Body of pancreas (tissue), 4 donors: ENCODE results near the gene INTS13.

ENCODE experiments used
- POLR2A ChIP-seq, 3 donors: fragments of 450-650 bp; IDR thresholded peaks; one replicate each; pipeline ENCODE4 v1.6.1; 2016; ENCODE audit warnings: antibody characterized with exemption in 3 of 3, mild to moderate bottlenecking in 2 of 3
- TF ChIP-seq, protein P1 (sequence below), 7 experiments: fragments of 450-650 bp in 4 of 7; fragments of 200-600 bp in 3 of 7; sonication (generic) in 3 of 7; IDR thresholded peaks; one replicate each; pipeline ENCODE4 v1.5.1; 2016 to 2019; ENCODE audit warnings: antibody characterized with exemption in 7 of 7

- TF ChIP-seq, protein P1, sequence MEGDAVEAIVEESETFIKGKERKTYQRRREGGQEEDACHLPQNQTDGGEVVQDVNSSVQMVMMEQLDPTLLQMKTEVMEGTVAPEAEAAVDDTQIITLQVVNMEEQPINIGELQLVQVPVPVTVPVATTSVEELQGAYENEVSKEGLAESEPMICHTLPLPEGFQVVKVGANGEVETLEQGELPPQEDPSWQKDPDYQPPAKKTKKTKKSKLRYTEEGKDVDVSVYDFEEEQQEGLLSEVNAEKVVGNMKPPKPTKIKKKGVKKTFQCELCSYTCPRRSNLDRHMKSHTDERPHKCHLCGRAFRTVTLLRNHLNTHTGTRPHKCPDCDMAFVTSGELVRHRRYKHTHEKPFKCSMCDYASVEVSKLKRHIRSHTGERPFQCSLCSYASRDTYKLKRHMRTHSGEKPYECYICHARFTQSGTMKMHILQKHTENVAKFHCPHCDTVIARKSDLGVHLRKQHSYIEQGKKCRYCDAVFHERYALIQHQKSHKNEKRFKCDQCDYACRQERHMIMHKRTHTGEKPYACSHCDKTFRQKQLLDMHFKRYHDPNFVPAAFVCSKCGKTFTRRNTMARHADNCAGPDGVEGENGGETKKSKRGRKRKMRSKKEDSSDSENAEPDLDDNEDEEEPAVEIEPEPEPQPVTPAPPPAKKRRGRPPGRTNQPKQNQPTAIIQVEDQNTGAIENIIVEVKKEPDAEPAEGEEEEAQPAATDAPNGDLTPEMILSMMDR (IDR thresholded peaks at IDR 0.05): no peak
- TF ChIP-seq POLR2A (IDR thresholded peaks at IDR 0.05): no peak
These were observed 25.6 kb upstream of the INTS13 start for GRCh38 chr12:26963413-26963812.
